NCI-H2196 (cell line): ENCODE data around the gene SLIT3.
A peak's percentile ranks its signal among the peaks of the same experiment; 100 is the strongest.

Experiments used
- DNase-seq: peaks from one replicate; lab custom pipeline; 2025; ENCODE audit not compliant: unreplicated experiment; lab: John Stamatoyannopoulos, UW

Gene SLIT3

GRCh38 chr5:168877132-168877892 is 423.6 kb downstream of the SLIT3 start:
- no peak for DNase-seq

- no peak for DNase-seq
Measured at GRCh38 chr5:168876419-168876818, 424.5 kb downstream of the SLIT3 start.

GRCh38 chr5:168875832-168876231 is 425.1 kb downstream of the SLIT3 start:
- no peak for DNase-seq

- DNase-seq, result no peak
Measured at GRCh38 chr5:168874713-168875380, 426.1 kb downstream of the SLIT3 start.

GRCh38 chr5:168872246-168872645 is 428.7 kb downstream of the SLIT3 start:
- no peak for DNase-seq

- no peak for DNase-seq
Measured at GRCh38 chr5:168870910-168871309, 430.0 kb downstream of the SLIT3 start.

- no peak for DNase-seq
Measured at GRCh38 chr5:168869615-168870227, 431.2 kb downstream of the SLIT3 start.

GRCh38 chr5:168867241-168867640 is 433.7 kb downstream of the SLIT3 start:
- DNase-seq, result no peak

GRCh38 chr5:168865968-168866367 is 435.0 kb downstream of the SLIT3 start:
- no peak for DNase-seq

- DNase-seq, result no peak
Measured at GRCh38 chr5:168863021-168863420, 437.9 kb downstream of the SLIT3 start.

GRCh38 chr5:168860503-168860902 is 440.4 kb downstream of the SLIT3 start:
- DNase-seq, result no peak

GRCh38 chr5:168860081-168860480 is 440.9 kb downstream of the SLIT3 start:
- no peak for DNase-seq

- DNase-seq, result no peak
Measured at GRCh38 chr5:168859471-168859870, 441.5 kb downstream of the SLIT3 start.

- no peak for DNase-seq
Measured at GRCh38 chr5:168858994-168859393, 441.9 kb downstream of the SLIT3 start.

- no peak for DNase-seq
Measured at GRCh38 chr5:168858371-168858770, 442.6 kb downstream of the SLIT3 start.

- no peak for DNase-seq
Measured at GRCh38 chr5:168853972-168854371, 447.0 kb downstream of the SLIT3 start.

GRCh38 chr5:168852329-168852728 is 448.6 kb downstream of the SLIT3 start:
- no peak for DNase-seq

- peak; percentile 7 for DNase-seq
Measured at GRCh38 chr5:168851902-168852321, 449.0 kb downstream of the SLIT3 start.

GRCh38 chr5:168850683-168851082 is 450.3 kb downstream of the SLIT3 start:
- no peak for DNase-seq

- no peak for DNase-seq
Measured at GRCh38 chr5:168848569-168848968, 452.4 kb downstream of the SLIT3 start.

- DNase-seq, result no peak
Measured at GRCh38 chr5:168847511-168848073, 453.3 kb downstream of the SLIT3 start.

- no peak for DNase-seq
Measured at GRCh38 chr5:168844922-168845296, 456.0 kb downstream of the SLIT3 start.
